ENCODE data around the gene CDK5RAP3. TPM values are rescaled to one million over a fixed set of nuclear protein-coding genes. Genes with fewer than 3 reads are reported as not detected.

The CDK5RAP3 gene
- total RNA-seq, 1 experiment from 2014 or later = 128 TPM

DNA sequence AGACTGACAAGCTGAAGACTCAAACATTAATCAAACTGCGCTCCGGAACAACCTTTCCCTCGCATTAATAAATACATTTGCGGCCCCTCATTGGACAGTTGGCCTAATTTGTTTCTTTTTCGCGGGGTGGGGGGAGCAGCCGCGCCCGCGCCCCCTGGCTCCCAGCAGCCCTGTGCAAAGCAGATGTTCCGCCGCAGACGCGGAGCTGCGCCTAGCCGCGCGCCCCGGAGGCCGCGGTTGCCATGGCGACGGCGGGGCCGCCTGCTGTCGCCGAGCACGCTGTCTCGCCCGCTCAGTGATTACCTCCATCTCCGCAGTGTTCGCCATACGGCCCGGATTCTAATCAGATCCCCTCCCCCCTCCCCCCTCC is 41.2 kb downstream of the CDK5RAP3 start:
- ATAC-seq (peak; percentile 45), DNase-seq (ENCODE audit: low spot score) (peak; percentile 75)
- Mint-ChIP-seq H3K27ac (no peak overlapping the region), H3K27me3 (ENCODE audit: low read depth) (peaks cover 26% of the 10 kb centered on the region), H3K4me3 (peak overlapping the region; percentile 88), H3K36me3 (no peaks in the 10 kb centered on the region), H3K4me1 (peaks cover 19% of the 10 kb centered on the region), H3K9me3 (no peaks in the 10 kb centered on the region; the same call in 1 of the 2 replicates)
- ChIA-PET POLR2A (interaction anchor here (0.6 to 1.0 kb wide), 5 partner anchors 9 to 673 kb away, joined by 3 to 9 read pairs (median 4); no protein-coding TSS in a partner anchor), CTCF (interaction anchor here (0.6 to 12.8 kb wide), 34 partner anchors 9 to 211 kb away, joined by 3 to 242 read pairs (median 6); partner anchors contain the start of genes CDK5RAP3, LRRC46, MRPL10 and NFE2L1)
- TF ChIP-seq PRRX2 (CRISPR knock-in tag; IDR thresholded peaks at IDR 0.05) = no peak
- TF ChIP-seq SMAD4 (CRISPR knock-in tag; IDR thresholded peaks at IDR 0.05) = no peak
- no peak for TF ChIP-seq ZNF232 (CRISPR knock-in tag; IDR thresholded peaks at IDR 0.05)
- no peak for TF ChIP-seq KAT7 (CRISPR knock-in tag; IDR thresholded peaks at IDR 0.05; ENCODE audit: borderline replicate concordance)
- no peak for TF ChIP-seq FOXJ3 (CRISPR knock-in tag; IDR thresholded peaks at IDR 0.05; ENCODE audit: borderline replicate concordance)
- TF ChIP-seq CREB1 (CRISPR knock-in tag; IDR thresholded peaks at IDR 0.05) = no peak
- no peak for TF ChIP-seq CREM (CRISPR knock-in tag; IDR thresholded peaks at IDR 0.05)
- 0 out of 2 replicates have a peak, but pooled peaks have one; percentile 48 for TF ChIP-seq FOXP1 (CRISPR knock-in tag; IDR thresholded peaks at IDR 0.05; ENCODE audit: borderline replicate concordance)
- TF ChIP-seq EMX1 (CRISPR knock-in tag; IDR thresholded peaks at IDR 0.05) = no peak
- TF ChIP-seq HMGA2 (CRISPR knock-in tag; IDR thresholded peaks at IDR 0.05) = no peak
- TF ChIP-seq, protein P1, sequence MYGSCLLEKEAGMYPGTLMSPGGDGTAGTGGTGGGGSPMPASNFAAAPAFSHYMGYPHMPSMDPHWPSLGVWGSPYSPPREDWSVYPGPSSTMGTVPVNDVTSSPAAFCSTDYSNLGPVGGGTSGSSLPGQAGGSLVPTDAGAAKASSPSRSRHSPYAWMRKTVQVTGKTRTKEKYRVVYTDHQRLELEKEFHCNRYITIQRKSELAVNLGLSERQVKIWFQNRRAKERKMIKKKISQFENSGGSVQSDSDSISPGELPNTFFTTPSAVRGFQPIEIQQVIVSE (CRISPR knock-in tag; IDR thresholded peaks at IDR 0.05; ENCODE audit: borderline replicate concordance) = no peak
- no peak for TF ChIP-seq MYBL2 (CRISPR knock-in tag; IDR thresholded peaks at IDR 0.05)
- TF ChIP-seq GABPB1 (CRISPR knock-in tag; IDR thresholded peaks at IDR 0.05) = no peak
- TF ChIP-seq ZNF219 (CRISPR knock-in tag; IDR thresholded peaks at IDR 0.05; ENCODE audit: borderline replicate concordance) = no peak
- no peak for TF ChIP-seq RELA (CRISPR knock-in tag; IDR thresholded peaks at IDR 0.05; ENCODE audit: borderline replicate concordance)
- TF ChIP-seq ESRRA (CRISPR knock-in tag; IDR thresholded peaks at IDR 0.05; ENCODE audit: borderline replicate concordance) = no peak
- no peak for TF ChIP-seq ZBTB21 (CRISPR knock-in tag; IDR thresholded peaks at IDR 0.05; ENCODE audit: borderline replicate concordance)
- TF ChIP-seq, protein P2, sequence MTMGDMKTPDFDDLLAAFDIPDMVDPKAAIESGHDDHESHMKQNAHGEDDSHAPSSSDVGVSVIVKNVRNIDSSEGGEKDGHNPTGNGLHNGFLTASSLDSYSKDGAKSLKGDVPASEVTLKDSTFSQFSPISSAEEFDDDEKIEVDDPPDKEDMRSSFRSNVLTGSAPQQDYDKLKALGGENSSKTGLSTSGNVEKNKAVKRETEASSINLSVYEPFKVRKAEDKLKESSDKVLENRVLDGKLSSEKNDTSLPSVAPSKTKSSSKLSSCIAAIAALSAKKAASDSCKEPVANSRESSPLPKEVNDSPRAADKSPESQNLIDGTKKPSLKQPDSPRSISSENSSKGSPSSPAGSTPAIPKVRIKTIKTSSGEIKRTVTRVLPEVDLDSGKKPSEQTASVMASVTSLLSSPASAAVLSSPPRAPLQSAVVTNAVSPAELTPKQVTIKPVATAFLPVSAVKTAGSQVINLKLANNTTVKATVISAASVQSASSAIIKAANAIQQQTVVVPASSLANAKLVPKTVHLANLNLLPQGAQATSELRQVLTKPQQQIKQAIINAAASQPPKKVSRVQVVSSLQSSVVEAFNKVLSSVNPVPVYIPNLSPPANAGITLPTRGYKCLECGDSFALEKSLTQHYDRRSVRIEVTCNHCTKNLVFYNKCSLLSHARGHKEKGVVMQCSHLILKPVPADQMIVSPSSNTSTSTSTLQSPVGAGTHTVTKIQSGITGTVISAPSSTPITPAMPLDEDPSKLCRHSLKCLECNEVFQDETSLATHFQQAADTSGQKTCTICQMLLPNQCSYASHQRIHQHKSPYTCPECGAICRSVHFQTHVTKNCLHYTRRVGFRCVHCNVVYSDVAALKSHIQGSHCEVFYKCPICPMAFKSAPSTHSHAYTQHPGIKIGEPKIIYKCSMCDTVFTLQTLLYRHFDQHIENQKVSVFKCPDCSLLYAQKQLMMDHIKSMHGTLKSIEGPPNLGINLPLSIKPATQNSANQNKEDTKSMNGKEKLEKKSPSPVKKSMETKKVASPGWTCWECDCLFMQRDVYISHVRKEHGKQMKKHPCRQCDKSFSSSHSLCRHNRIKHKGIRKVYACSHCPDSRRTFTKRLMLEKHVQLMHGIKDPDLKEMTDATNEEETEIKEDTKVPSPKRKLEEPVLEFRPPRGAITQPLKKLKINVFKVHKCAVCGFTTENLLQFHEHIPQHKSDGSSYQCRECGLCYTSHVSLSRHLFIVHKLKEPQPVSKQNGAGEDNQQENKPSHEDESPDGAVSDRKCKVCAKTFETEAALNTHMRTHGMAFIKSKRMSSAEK (CRISPR knock-in tag; IDR thresholded peaks at IDR 0.05; ENCODE audit: borderline replicate concordance) = no peak
- TF ChIP-seq, protein P3, sequence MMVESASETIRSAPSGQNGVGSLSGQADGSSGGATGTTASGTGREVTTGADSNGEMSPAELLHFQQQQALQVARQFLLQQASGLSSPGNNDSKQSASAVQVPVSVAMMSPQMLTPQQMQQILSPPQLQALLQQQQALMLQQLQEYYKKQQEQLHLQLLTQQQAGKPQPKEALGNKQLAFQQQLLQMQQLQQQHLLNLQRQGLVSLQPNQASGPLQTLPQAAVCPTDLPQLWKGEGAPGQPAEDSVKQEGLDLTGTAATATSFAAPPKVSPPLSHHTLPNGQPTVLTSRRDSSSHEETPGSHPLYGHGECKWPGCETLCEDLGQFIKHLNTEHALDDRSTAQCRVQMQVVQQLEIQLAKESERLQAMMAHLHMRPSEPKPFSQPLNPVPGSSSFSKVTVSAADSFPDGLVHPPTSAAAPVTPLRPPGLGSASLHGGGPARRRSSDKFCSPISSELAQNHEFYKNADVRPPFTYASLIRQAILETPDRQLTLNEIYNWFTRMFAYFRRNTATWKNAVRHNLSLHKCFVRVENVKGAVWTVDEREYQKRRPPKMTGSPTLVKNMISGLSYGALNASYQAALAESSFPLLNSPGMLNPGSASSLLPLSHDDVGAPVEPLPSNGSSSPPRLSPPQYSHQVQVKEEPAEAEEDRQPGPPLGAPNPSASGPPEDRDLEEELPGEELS (CRISPR knock-in tag; IDR thresholded peaks at IDR 0.05) = no peak
- TF ChIP-seq, protein P4, sequence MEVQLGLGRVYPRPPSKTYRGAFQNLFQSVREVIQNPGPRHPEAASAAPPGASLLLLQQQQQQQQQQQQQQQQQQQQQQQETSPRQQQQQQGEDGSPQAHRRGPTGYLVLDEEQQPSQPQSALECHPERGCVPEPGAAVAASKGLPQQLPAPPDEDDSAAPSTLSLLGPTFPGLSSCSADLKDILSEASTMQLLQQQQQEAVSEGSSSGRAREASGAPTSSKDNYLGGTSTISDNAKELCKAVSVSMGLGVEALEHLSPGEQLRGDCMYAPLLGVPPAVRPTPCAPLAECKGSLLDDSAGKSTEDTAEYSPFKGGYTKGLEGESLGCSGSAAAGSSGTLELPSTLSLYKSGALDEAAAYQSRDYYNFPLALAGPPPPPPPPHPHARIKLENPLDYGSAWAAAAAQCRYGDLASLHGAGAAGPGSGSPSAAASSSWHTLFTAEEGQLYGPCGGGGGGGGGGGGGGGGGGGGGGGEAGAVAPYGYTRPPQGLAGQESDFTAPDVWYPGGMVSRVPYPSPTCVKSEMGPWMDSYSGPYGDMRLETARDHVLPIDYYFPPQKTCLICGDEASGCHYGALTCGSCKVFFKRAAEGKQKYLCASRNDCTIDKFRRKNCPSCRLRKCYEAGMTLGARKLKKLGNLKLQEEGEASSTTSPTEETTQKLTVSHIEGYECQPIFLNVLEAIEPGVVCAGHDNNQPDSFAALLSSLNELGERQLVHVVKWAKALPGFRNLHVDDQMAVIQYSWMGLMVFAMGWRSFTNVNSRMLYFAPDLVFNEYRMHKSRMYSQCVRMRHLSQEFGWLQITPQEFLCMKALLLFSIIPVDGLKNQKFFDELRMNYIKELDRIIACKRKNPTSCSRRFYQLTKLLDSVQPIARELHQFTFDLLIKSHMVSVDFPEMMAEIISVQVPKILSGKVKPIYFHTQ (CRISPR knock-in tag; IDR thresholded peaks at IDR 0.05) = no peak
- no peak for TF ChIP-seq ATF1 (CRISPR knock-in tag; IDR thresholded peaks at IDR 0.05)
- TF ChIP-seq TEAD4 (CRISPR knock-in tag; IDR thresholded peaks at IDR 0.05) = no peak
- TF ChIP-seq, protein P5, sequence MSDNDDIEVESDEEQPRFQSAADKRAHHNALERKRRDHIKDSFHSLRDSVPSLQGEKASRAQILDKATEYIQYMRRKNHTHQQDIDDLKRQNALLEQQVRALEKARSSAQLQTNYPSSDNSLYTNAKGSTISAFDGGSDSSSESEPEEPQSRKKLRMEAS (CRISPR knock-in tag; IDR thresholded peaks at IDR 0.05) = 0 out of 2 replicates have a peak, but pooled peaks have one; percentile 23
- TF ChIP-seq IRF2 (CRISPR knock-in tag; IDR thresholded peaks at IDR 0.05; ENCODE audit: borderline replicate concordance, low read depth) = no peak
- 0 out of 2 replicates have a peak, but pooled peaks have one; percentile 27 for TF ChIP-seq ETV6 (CRISPR knock-in tag; IDR thresholded peaks at IDR 0.05)

All from WTC11 (cell line).